COR-L47 (cell line): Measurements from ENCODE around the gene LRRC8E.

Experiments used
- DNase-seq: peaks from one replicate; lab custom pipeline; 2025; lab: John Stamatoyannopoulos, UW

LRRC8E gene

DNA sequence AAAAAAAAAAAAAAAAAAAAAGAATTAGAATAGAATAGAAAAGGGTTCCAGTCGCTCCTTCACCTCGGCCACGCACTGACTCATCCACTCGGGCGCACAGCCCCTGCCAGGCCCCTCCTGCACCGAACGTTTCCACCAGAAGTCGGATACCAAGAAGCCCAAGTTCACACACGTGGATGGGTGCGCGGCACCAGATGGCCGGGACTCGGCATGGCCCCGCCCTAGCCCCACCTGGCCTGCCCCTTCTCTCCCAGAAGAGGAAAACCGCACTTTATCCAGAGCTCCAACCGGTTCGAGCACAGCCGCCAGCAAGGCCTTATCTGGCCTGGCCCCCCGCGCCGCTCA is 20.0 kb upstream of the LRRC8E start:
- no peak for DNase-seq

DNA sequence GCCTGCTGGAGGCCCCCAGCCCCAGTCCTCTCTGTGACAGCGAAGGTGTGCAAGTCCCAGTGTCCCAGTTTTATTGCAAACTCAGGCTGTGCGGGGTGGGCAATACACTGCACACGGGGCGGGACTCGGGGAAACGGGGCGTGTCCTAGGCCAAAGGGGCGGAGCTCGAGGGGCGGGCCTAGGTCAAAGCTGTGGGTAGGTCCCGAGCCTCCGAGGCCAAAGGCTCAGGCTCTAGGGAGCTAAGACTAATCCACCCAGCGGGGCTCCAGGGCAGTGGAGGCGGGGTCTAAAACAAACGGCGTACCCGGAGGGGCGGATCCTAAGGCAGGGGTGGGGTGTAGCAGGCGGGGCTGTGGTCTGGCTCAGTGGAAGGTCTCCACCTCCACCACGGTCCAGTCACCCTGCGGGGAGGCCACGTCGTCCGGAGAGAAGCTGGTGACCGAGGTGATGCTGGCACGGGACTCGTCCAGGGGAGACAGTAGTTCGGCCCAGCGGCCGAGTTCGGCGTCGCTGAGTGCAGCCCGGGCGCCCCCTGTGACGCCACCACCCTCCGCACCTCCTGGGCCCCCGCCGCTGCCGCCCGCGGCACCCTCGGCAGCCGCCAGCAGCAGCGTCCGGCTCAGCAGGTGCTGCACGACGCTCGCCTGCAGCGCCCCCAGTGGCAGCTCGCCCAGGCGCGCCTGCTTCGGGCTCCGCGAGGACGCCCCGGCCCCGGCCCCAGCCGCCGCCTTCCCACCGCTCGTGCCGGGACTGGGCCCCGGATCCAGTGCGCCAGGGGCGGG is 19.4 kb upstream of the LRRC8E start:
- DNase-seq, result no peak

DNA sequence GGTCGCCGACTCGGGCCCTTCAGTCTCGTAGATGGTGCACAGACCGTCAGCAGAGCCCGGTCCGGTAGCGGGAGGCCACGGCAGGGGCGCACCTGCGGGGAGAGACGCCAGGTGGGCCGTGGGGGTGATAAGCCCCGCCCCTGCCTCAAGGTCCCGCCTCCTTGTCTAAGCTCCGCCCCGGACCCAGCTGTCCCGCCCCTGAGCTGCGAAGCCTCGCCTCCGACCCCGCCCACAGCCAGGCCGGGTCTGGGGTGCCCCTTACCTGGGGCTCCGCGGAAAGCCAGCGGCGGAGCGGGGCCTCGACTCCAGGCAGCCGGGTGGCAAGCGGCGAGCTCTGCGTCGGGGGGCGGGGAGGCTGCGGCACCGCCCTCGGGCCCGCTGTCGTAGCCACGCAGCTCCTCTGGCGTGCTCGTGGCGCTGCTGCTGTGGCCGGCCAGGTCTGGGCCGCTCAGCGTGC is 18.8 kb upstream of the LRRC8E start:
- no peak for DNase-seq

DNA sequence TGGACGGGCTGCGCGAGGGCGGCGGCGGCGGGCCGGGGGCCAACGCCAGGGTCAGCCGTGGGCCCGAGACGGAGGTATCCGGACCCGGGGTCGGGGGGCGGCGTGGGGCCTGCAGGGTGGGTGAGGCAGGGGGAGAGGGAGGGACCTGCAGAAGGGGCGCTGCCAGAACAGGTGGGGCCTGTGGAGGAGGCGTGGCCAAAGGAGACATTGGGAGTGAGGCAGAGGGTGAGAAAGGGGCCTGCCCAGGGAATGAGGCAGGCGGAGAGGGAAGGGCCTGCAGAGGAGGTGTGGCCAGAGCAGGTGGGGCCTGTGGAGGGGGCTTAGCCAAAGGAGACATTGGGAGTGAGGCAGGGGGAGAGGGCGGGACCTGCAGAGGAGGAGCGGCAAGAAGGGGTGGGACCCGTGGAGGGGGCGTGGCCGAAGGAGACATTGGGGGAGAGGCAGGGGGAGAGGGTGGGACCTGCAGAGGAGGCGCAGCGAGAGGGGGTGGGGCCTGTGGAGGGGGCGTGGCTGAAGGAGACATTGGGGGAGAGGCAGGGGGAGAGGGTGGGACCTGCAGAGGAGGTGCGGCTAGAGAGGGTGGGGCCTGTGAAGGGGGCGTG is 18.3 kb upstream of the LRRC8E start:
- DNase-seq, result no peak

DNA sequence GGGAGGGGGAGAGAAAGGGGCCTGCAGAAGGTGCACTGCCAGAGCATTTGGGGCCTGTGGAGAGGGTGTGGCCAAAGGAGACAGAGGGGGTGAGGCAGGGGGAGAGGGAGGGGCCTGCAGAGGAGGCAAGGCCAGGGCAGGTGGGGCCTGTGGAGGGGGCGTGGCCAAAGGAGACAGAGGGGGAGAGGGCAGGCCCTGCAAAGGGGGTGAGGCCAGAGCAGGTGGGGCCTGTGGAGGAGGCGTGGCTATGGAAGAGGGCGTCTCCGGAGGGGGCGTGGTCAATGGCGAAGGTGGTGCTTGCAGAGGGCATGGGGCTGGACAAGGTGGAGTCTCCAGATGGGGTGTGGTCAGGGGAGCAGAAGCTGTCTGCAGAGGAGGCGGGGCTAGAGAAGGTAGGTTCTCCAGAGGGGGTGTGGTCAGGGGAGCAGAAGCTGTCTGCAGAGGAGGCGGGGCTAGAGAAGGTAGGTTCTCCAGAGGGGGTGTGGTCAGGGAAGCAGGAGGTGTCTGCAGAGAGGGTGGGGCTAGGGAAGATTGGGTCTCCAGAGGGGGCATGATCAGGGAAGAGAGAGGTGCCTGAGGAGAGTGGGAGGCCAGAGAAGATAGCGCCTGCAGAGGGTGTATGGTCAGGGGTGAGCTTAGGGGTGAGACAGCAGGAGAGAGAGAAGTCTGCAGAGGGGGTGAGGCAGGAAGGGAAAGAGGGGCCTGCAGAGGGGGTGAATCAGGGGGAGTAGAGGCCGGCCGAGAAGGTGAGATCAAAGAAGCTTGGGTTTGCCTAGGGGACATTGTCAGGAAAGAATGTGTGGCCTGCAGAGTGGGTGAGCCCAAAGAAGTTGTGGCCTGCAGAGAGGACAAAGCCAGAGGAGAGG is 17.5 kb upstream of the LRRC8E start:
- DNase-seq, result no peak

DNA sequence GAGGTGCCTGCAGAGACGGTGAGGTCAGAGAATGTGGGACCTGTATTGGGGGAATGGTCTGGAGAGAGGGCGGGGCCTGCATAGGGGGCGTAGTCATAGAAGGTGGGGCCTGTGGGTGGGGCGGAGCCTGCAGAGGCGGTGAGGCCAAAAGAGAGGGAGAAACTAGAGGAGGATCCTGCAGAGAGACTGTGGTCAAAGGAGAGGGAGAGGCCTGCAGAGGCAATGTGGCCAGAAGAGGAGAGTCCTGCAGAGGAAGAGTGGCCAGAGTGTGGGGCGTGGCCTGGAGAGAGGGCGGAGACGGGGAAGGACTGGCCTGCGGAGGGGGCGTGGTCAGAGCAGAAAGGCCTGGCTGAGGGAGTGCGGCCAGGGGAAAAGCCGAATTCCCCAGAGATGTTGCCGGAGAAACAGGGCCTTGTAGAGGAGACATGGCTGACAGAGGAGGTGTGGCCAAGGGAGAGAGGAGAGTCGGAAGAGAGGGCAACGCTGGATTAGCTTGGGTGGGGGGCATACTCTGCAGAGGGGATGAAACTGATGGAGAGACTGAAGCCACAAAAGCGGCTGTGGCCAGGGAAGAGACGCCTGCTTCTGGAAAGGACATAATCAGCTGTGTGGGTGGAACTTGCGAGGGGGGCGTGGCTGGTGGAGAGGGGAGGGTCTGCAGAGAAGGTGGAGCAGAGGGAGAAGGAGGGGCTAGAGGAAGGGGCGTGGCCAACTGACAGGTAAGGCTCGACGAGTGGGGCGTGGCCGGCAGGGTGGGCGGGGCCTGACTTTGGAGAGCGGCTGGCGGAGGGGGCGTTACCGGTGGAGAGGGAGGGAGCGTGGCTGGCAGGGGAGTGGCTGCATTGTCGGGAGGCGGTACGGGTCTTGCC is 16.6 kb upstream of the LRRC8E start:
- peak; percentile 53 for DNase-seq

DNA sequence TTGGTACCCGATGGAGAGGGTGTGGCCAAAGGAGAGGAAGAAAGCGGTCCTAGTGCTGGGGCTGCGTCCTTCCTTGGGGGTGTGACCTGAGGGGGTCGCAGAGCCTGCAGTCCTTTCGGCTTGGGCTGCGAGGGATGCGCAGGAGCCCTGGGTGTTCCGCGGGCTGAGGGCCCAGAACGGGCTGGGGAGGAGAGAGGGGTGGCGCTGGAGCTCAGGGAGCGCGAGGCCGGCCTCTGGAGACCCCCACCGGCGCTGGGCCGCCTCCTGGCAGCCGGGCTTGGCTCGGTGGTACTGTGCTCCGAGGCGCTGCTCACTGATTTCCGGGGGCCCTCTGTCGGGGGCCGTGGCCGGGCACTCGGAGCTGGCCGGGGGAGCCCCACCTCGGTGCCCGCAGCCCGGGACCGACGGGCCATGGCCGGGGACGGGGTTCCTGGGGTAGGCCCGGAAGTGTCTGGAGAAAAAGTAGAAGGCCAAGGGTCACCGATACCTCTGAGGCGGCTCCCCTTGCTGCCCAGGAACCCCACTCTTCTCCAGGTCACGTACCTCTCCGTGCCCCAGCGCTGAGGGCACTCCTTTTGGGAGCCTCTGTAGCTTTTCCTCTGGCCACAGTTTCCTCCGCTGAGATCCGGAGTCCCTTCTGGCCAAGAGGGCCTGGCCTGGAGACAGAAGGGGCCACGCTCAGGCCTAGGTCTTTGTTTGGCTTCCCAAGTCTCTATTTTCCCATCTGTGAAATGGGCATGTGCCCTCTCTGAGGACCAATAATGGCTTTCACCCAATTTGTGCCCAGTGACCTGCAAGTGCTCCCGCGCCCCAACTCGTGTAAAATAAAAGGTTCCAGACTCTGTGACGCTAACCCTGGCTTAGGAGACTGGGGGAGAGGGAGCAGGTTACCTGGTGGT is 15.8 kb upstream of the LRRC8E start:
- DNase-seq, result no peak

DNA sequence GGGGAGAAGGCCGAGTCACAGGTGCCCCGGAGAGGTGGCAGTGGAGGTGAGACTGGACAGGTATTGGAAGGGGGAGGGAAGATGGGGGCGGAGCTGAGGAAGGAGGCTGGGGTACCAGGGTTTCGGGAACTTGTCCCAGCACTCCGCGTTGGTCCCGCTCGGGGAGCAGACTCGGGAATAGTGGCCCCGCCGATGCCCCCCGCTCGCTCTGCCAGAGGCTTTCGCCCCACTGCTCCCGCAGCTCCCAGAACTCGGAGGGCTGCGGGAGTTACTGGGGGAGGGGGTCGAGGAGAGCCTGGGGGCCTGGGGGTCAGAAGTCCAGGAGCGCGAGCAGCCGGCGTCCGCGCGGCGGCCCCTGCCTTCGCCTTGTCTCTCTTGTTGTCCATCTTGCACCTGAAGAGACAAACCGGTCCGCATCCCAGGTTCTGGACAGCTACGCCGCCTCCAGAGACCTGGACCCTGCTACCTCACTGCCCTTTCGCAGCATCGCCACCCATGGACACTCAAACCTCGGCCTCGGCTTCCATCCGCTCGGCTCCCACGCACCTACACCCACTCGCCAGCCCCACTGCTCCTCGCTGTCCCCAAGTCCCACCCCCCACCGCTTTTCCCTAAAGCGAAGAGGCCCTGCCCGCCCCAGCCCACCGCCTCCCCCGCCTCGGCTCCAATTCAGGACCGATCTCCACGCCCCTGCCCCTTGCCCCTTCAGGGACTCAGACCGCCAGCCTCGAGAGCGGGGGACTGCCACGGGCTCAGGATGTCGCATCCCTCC is 14.8 kb upstream of the LRRC8E start:
- DNase-seq, result peak; percentile 51

DNA sequence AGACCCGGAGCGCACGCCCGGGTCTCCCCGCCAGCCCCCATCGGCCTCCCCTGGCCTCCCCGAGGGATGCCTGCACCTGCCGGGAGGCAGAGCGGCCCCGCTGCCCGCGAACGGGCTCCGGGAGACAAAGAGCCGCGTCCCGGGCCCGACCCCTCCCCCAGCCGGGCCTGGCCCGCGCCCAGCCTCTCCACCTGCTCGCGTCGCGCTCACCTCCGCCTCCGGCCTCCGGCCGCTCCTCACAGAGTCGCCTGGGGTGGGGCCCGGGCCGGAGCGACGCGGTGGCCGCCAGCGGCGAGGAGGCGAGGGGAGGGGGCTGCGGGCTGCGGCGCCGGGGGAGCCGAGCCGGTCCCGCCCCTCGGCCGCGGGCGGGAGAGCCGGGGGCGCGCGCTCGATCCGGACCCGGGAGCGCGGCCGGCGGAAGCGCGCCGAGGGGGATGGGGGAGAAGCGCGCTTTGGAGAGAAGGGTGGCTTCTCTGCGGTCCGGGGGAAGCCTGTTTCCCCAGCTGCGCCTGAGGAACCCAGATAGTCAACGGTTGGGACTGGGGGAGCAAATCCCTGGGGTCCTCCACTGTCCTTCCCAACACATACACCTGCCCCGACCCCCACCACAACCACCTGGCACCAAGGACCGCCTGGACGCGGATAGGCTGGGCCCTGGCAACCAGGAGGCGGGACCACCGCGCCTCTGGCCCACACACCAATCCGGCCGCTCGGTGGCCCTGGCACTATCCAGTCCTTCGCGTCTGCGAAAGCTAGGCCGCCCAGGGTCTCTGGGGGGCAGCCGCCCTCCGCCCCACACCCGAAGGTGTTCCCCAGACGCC is 14.0 kb upstream of the LRRC8E start, which contains the start of gene PRR36:
PRR36 (minus strand) TSS at position 315 of the 821 bp plus-strand sequence. CDS start 701 bp downstream, outside the sequence.
- DNase-seq, result peak; percentile 90

DNA sequence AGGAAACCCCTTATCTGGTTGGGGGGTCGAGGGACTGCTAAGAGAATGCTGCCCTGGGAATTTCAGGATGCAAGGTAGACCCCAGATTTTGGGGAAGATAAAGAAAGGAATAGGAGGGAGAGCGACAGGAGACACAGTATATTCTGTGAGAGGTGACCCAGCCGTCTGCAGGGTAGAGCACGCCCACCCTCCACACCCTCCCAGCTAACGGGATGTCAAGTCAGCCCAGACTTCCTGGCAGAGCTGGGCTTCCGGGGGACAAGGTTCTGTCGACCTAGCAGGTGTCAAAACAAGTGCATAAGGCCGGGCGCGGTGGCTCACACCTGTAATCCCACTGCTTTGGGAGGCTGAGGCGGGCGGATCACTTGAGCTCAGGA is 13.4 kb upstream of the LRRC8E start:
- DNase-seq, result no peak

DNA sequence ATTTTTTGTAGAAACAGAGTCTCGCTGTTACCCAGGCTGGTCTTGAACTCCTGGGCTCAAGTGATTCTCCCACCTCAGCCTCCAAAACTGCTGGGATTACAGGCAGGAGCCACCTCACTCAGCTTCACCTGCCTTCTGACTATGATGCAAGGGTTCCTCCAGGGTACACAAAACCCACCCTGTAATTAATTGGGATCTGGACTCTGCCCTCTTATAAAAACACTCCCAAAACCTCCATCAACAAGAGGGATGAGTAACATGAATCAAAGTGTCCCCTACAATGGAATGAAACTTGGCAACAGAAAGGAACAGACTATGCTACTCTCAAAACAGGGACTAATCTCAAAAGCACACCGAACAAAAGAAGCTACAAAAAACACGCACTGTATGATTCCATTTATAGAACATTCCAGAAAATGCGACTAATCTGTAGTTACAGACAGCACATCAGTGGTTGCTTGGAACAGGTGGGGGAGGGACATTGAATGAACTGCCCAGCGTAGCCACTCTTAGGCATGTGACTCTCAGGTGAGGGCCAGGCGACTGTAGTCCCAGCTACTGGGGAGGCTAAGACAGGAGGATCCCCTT is 11.0 kb upstream of the LRRC8E start:
- DNase-seq, result no peak

DNA sequence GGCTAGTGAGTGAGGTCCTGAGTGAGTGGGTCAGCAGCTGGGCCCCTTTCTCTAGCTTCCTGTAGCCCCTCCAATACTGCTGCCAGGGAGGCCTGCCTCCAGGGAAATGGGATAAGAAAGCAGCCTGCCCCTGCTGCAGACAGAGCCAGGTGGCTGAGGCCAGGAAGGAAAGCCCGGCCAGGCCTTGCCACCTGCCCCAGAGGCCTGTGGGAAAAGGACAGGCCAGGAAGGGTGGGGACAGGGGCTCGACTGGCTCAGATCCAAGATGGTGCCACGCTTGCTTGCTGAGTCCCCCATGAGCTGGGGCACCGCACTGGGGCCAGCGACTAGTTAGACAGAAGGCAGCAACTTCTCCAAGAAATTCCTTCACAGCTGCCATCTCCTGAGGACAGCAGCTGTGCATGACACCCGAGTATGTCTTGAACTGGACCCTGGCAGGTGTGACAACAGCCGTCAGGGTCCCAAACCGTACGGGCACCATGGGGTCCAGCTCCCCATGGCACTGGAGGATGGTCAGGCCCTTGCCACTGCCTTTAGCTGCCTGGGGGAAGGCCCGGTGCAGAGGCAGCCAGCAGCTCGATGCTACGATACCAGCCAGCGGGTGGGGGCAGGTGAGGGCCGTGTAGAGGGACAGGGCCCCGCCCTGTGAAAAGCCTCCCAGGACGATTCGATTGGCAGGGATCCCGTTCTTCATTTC is 9.1 kb upstream of the LRRC8E start:
- no peak for DNase-seq

DNA sequence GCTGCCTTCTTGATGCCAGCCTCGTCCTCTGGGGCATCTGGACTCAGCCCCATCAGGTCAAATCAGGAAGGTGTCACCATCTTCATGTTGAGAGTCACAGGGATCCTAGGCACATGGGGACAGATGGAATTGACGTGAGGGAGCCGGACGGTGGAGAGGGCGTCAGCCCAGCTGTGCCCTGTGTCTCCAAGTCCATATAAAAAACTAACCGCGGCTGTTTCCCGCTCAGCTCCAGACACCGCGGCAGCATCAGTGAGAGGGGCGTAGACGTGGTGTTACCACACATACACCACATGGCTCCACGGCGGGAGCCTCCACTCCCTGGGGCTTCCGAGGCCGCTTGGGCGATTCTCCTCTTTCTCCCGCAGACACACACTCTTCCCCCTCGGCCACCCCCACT is 8.5 kb upstream of the LRRC8E start:
- DNase-seq, result no peak

DNA sequence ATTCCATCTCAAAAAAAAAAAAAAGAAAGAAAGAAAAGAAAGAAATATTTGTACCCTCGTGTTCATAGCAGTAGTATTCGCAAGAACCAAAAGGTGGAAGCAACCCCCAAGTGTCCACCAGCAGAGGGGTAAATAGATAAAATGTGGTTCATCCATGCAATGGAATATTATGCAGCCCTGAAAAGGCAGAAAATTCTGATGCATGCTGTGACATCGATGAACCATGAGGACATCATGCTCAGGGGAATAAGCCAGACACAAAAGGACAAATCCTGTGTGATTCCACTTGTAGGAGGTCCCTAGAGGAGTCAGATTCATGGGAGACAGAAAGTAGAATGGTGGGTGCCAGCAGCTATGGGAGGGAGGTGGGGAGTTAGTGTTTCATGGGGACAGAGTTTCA is 6.4 kb upstream of the LRRC8E start:
- DNase-seq, result no peak

DNA sequence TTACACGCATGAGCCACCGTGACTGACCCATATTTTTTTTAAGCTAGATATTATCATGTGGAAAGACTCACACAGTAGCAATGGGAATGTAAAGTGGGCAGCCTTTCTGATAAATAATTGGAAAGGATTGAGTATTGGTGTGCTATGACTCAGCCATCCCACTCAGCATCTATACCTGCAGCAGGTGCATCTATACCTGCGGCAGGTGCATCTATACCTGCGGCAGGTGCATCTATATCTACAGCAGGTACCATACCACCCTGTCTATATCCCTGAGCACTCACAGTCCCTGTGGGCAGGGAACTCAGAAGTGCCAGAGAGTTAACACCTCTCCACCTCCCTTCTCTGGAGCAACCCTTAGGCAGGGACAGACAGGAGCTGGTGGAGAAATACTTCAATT is 5.2 kb upstream of the LRRC8E start:
- DNase-seq, result no peak

DNA sequence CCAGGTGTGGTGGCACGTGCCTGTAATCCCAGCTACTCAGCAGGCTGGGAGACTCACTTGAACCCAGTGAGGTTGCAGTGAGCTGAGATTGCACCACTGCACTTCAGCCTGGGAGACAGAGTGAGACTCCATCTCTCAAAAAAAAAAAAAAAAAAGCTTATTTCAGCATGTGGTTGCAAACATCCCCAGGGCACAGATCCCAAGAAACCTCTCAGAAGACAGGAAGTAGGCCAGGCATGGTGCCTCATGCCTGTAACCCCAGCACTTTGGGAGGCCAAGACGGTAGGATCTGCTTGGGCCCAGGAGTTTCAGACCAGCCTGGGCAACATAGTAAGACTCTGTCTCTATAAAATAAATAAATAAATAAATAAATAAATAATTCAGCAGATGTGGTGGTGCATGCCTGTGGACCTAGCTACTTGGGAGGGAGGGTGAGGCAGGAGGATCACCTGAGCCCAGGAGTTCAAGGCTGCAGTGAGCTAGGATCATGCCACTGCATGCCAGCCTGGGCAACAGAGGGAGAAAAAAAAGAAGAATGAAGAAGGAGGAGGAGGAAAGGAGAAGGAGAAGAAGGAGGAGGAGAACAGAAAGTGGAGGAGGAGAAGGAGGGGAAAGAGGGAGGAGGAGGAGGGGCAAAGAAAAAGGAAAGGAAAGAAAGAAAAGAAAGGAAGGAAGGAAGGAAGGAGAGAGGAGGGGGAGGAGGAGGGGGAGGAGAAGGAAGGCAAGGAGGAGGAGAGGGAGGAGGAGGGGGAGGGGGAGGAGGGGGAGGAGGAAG is 4.3 kb upstream of the LRRC8E start:
- DNase-seq, result no peak

DNA sequence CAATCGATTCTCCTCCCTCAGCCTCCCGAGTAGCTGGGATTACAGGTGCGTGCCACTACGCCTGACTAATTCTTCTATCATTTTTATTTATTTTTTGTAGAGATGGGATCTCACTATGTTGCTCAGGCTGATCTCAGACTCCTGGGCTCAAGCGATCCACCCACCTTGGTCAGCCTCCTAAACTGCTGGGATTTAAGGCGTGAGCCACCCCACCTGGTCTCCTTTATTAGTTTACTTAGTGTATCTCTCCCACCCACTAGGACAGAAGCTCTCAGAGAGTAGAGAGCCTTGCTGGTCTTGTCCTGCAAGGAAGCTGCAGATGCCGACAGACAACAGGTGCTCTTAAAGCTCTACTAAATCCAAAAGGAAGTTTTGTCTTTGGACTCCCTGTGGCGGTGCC is 2.5 kb upstream of the LRRC8E start:
- no peak for DNase-seq
